Caco-2 (cell line): ENCODE results near the gene MAK. TPM values are rescaled to one million over a fixed set of nuclear protein-coding genes. Genes with fewer than 3 reads are reported as not detected.

ENCODE experiments used
- BruUV-seq: library from RNA; stranded (reverse); fragments of 400-500 nt; replicated peaks from 2 replicates; lab custom pipeline; 2021; lab: Mats Ljungman, UMichigan
- CTCF ChIA-PET: fragments of 300-600 bp; sonication (Branson Sonifier 250); formaldehyde crosslinking; loops from one replicate; lab custom pipeline; 2022; ENCODE audit warnings: antibody characterized with exemption; lab: Charles Lee
- POLR2A ChIA-PET: fragments of 300-600 bp; sonication (Branson Sonifier 250); formaldehyde crosslinking; loops from one replicate; lab custom pipeline; 2022; ENCODE audit warnings: antibody characterized with exemption; lab: Charles Lee
- DNase-seq, 2 experiments: peaks; one replicate each; pipeline versions ENCODE4 v3.0.0 to v3.0.0-alpha.2; 2020 to 2022
- H3K27me3 ChIP-seq: replicated peaks from 2 replicates; pipeline ENCODE4 v1.6.0; 2011; ENCODE audit warnings: low read length; ENCODE audit not compliant: control insufficient read depth, insufficient read depth
- H3K36me3 ChIP-seq: 2 replicates; pipeline ENCODE4 v1.5.1; 2011; ENCODE audit warnings: low read length; ENCODE audit not compliant: control insufficient read depth, insufficient read depth
- H3K4me1 ChIP-seq: fragments of 250-450 bp; sonication (Bioruptor Pico); 2 replicates; pipeline ENCODE4 v1.5.1; 2020; ENCODE audit warnings: mild to moderate bottlenecking
- H3K4me3 ChIP-seq: 2 replicates; pipeline ENCODE4 v1.5.1; 2011; ENCODE audit warnings: low read depth, mild to moderate bottlenecking, control low read depth, low read length
- H3K9me3 ChIP-seq: fragments of 250-450 bp; sonication (Bioruptor Pico); 2 replicates; pipeline ENCODE4 v1.5.1; 2020; ENCODE audit warnings: mild to moderate bottlenecking, moderate library complexity
- H3K27ac Mint-ChIP-seq: one replicate; pipeline ENCODE4 v1.8.0; 2022; ENCODE audit warnings: mixed read lengths; ENCODE audit not compliant: unreplicated experiment
- H3K27me3 Mint-ChIP-seq: one replicate; pipeline ENCODE4 v1.8.0; 2022; ENCODE audit warnings: mixed read lengths; ENCODE audit not compliant: insufficient read depth, unreplicated experiment
- H3K36me3 Mint-ChIP-seq: one replicate; pipeline ENCODE4 v1.8.0; 2022; ENCODE audit warnings: mild to moderate bottlenecking, mixed read lengths; ENCODE audit not compliant: insufficient read depth, unreplicated experiment
- H3K4me1 Mint-ChIP-seq: one replicate; pipeline ENCODE4 v1.8.0; 2022; ENCODE audit warnings: low read depth, mixed read lengths; ENCODE audit not compliant: unreplicated experiment
- H3K4me3 Mint-ChIP-seq: one replicate; pipeline ENCODE4 v1.8.0; 2022; ENCODE audit warnings: mild to moderate bottlenecking, moderate library complexity, mixed read lengths; ENCODE audit not compliant: unreplicated experiment
- H3K9me3 Mint-ChIP-seq: one replicate; pipeline ENCODE4 v1.8.0; 2022; ENCODE audit warnings: mixed read lengths; ENCODE audit not compliant: unreplicated experiment
- CTCF ChIP-seq, 2 experiments: fragments of 200-600 bp in 1 of 2; IDR thresholded peaks; 1 replicate in 1 of 2; 2 replicates in 1 of 2; pipeline versions ENCODE4 v1.5.1 to v1.8.0; 2011 to 2022; ENCODE audit warnings: antibody characterized with exemption in 1 of 2, control low read depth in 1 of 2, inconsistent platforms in 1 of 2, low read depth in 1 of 2, low read length in 1 of 2, mild to moderate bottlenecking in 1 of 2, moderate library complexity in 1 of 2; ENCODE audit not compliant: insufficient read depth in 1 of 2, severe bottlenecking in 1 of 2, unreplicated experiment in 1 of 2
- intact Hi-C: fragments of 100-400 bp; cut with micrococcal nuclease; formaldehyde crosslinking; loops from one replicate; pipeline ENCODE4 v1.10.0; 2022; ENCODE audit not compliant: unreplicated experiment
- total RNA-seq: library from RNA; stranded (reverse); gene quantifications from 2 replicates; pipeline ENCODE4 v1.2.3, GENCODE V29; 2022

The MAK gene
- total RNA-seq, 1 experiment from 2014 or later = 0.16 TPM

GRCh38 chr6:10769419-10769818, 68.9 kb downstream of the MAK start:
- Histone ChIP-seq H3K27me3 (no peaks in the 10 kb centered on the region), H3K4me3 (no peak overlapping the region), H3K9me3 (no peaks in the 10 kb centered on the region), H3K36me3 (no peaks in the 10 kb centered on the region), H3K4me1 (no peaks in the 10 kb centered on the region)
- no peak for TF ChIP-seq CTCF (IDR thresholded peaks at IDR 0.05; ENCODE audit: insufficient read depth in 1 of 2, low read depth in 1 of 2, low read length in 1 of 2, severe bottlenecking in 1 of 2, unreplicated experiment in 1 of 2)
- H3K4me3 Mint-ChIP-seq = no peak overlapping the region
- H3K4me1 Mint-ChIP-seq = peaks cover 11% of the 10 kb centered on the region
- H3K36me3 Mint-ChIP-seq = peaks cover 11% of the 10 kb centered on the region
- CTCF ChIA-PET = no interaction called here
- H3K27ac Mint-ChIP-seq = no peak overlapping the region
- POLR2A ChIA-PET = no interaction called here
- no peaks in the 10 kb centered on the region for H3K27me3 Mint-ChIP-seq
- no peak for DNase-seq
- intact Hi-C loops = no loop called here
- BruUV-seq = no TSS peak
- no peaks in the 10 kb centered on the region for H3K9me3 Mint-ChIP-seq

- Mint-ChIP-seq H3K9me3 (no peaks in the 10 kb centered on the region), H3K4me1 (peaks cover 6% of the 10 kb centered on the region), H3K36me3 (peaks cover 39% of the 10 kb centered on the region), H3K4me3 (no peak overlapping the region), H3K27ac (no peak overlapping the region), H3K27me3 (no peaks in the 10 kb centered on the region)
- intact Hi-C loops = no loop called here
- Histone ChIP-seq H3K27me3 (no peaks in the 10 kb centered on the region), H3K9me3 (no peaks in the 10 kb centered on the region), H3K4me3 (no peak overlapping the region), H3K4me1 (peaks cover 4% of the 10 kb centered on the region; the same call in 1 of the 2 replicates), H3K36me3 (no peaks in the 10 kb centered on the region)
- ChIA-PET POLR2A (no interaction called here), CTCF (interaction anchor here (0.6 kb wide), 1 partner anchor 16 kb away, joined by 4 read pairs; no protein-coding TSS in a partner anchor)
- DNase-seq = no peak
- BruUV-seq = no TSS peak
- no peak for TF ChIP-seq CTCF (IDR thresholded peaks at IDR 0.05; ENCODE audit: insufficient read depth in 1 of 2, low read depth in 1 of 2, low read length in 1 of 2, severe bottlenecking in 1 of 2, unreplicated experiment in 1 of 2)
Observed at GRCh38 chr6:10763006-10763405, 75.3 kb downstream of the MAK start.

- ChIA-PET CTCF (interaction anchor here (0.6 kb wide), 3 partner anchors 12 to 281 kb away, joined by 3 to 5 read pairs (median 3); partner anchors contain the start of gene TMEM14B), POLR2A (interaction anchor here (0.6 kb wide), 3 partner anchors 13 to 65 kb away, joined by 3 to 10 read pairs (median 3); partner anchors contain the start of genes C6orf52, PAK1IP1, TMEM14B and TMEM14C)
- no peak for DNase-seq
Observed at GRCh38 chr6:10759884-10760329, 78.4 kb downstream of the MAK start.

More at GRCh38 chr6:10759884-10760329, 78.4 kb downstream of the MAK start:
- Histone ChIP-seq H3K36me3 (peaks cover 2% of the 10 kb centered on the region), H3K9me3 (no peaks in the 10 kb centered on the region), H3K27me3 (no peaks in the 10 kb centered on the region), H3K4me1 (peaks cover 4% of the 10 kb centered on the region; the same call in 1 of the 2 replicates), H3K4me3 (no peak overlapping the region)
- no peak for TF ChIP-seq CTCF (IDR thresholded peaks at IDR 0.05; ENCODE audit: insufficient read depth in 1 of 2, low read depth in 1 of 2, low read length in 1 of 2, severe bottlenecking in 1 of 2, unreplicated experiment in 1 of 2)
- H3K27ac Mint-ChIP-seq = peak overlapping the region; percentile 70
- peaks cover 6% of the 10 kb centered on the region for H3K4me1 Mint-ChIP-seq
- H3K4me3 Mint-ChIP-seq = no peak overlapping the region
- intact Hi-C loops = loop anchor here (1.0 to 2.0 kb wide), 3 partner anchors 38 to 250 kb away; no protein-coding TSS in a partner anchor
- no peaks in the 10 kb centered on the region for H3K9me3 Mint-ChIP-seq
- no TSS peak for BruUV-seq
- H3K27me3 Mint-ChIP-seq = no peaks in the 10 kb centered on the region
- H3K36me3 Mint-ChIP-seq = peaks cover 62% of the 10 kb centered on the region
